SU-DHL-6 (cell line): ENCODE measurements around the gene EXOC4.

Experiments
- CTCF ChIP-seq: fragments of 200-600 bp; sonication (generic); IDR thresholded peaks from one replicate; pipeline ENCODE4 v1.5.1; 2017; ENCODE audit warnings: antibody characterized with exemption, mild to moderate bottlenecking, low read length, moderate library complexity; ENCODE audit not compliant: insufficient read depth, poor library complexity, severe bottlenecking
- EZH2phosphoT487 ChIP-seq: fragments of 200-600 bp; sonication (generic), shearing (Covaris generic); conservative IDR thresholded peaks from 2 replicates; pipeline ENCODE4 v1.6.1; 2018; ENCODE audit warnings: mild to moderate bottlenecking, antibody characterized with exemption, low read length, moderate library complexity, mixed read lengths

- TF ChIP-seq CTCF, result no peak
- no peak for TF ChIP-seq EZH2phosphoT487
Measured at GRCh38 chr7:133442818-133443217, 189.9 kb downstream of the EXOC4 start.
